Progenitor cell of endocrine pancreas (in vitro differentiated cells): ENCODE data around the gene RBM19. TPM values are rescaled to one million over a fixed set of nuclear protein-coding genes. Genes with fewer than 3 reads are reported as not detected.

Experiments
- DNase-seq: peaks from one replicate; pipeline ENCODE4 v3.0.0; 2021; ENCODE audit warnings: low spot score; ENCODE audit not compliant: unreplicated experiment
- H3K27ac Mint-ChIP-seq: 2 replicates; pipeline ENCODE4 v1.8.0; 2021; ENCODE audit warnings: mild to moderate bottlenecking, moderate library complexity, mixed read lengths
- H3K27me3 Mint-ChIP-seq: 2 replicates; pipeline ENCODE4 v1.8.0; 2021; ENCODE audit warnings: mixed read lengths
- H3K36me3 Mint-ChIP-seq: 2 replicates; pipeline ENCODE4 v1.8.0; 2022; ENCODE audit warnings: mixed read lengths; ENCODE audit not compliant: insufficient read depth
- H3K4me1 Mint-ChIP-seq: 2 replicates; pipeline ENCODE4 v1.8.0; 2021; ENCODE audit warnings: low read depth, mixed read lengths
- H3K4me3 Mint-ChIP-seq: 2 replicates; pipeline ENCODE4 v1.8.0; 2021; ENCODE audit warnings: low read depth, mild to moderate bottlenecking, moderate library complexity, mixed read lengths
- H3K9me3 Mint-ChIP-seq: 2 replicates; pipeline ENCODE4 v1.8.0; 2021; ENCODE audit warnings: low read depth, mixed read lengths
- CTCF ChIP-seq: fragments of 200-600 bp; sonication (generic); IDR thresholded peaks from one replicate; pipeline ENCODE4 v1.5.0; 2021; ENCODE audit warnings: antibody characterized with exemption, mild to moderate bottlenecking; ENCODE audit not compliant: unreplicated experiment
- total RNA-seq: library from RNA; stranded (reverse); gene quantifications from 2 replicates; pipeline ENCODE4 v1.2.1, GENCODE V29; 2021

The RBM19 gene
- total RNA-seq, 1 donor from 2014 or later: 39.4 TPM

- TF ChIP-seq CTCF: no peak
- peaks cover 5% of the 10 kb centered on the region for H3K36me3 Mint-ChIP-seq
- no peaks in the 10 kb centered on the region for H3K27me3 Mint-ChIP-seq
- H3K4me1 Mint-ChIP-seq: peaks cover 25% of the 10 kb centered on the region
- DNase-seq: no peak
- no peak overlapping the region for H3K4me3 Mint-ChIP-seq
- no peak overlapping the region for H3K27ac Mint-ChIP-seq
- H3K9me3 Mint-ChIP-seq: no peaks in the 10 kb centered on the region
Observed at GRCh38 chr12:113894697-113895096, 71.4 kb downstream of the RBM19 start.

DNA sequence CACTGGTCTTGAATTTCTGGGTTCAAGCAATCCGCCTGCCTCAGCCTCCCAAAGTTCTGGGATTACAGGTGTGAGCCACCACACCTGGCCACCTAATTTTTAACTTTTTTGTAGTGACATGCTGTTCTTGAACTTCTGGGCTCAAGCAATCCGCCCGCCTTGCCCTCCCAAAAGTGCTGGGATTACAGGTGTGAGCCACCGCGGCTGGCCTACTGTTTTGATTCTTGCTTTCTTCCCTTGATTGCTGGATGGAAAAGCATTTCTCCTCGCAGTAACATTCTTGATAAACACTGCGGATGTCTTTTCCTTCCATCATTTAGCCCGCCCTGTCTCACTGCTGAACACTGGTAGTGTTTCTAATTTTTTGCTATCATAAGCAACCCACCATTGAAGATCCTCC lies 72.9 kb downstream of the RBM19 start:
- Mint-ChIP-seq H3K4me1 (peaks cover 23% of the 10 kb centered on the region), H3K27me3 (no peaks in the 10 kb centered on the region), H3K27ac (no peak overlapping the region), H3K36me3 (peaks cover 5% of the 10 kb centered on the region), H3K4me3 (no peak overlapping the region), H3K9me3 (no peaks in the 10 kb centered on the region)
- no peak for TF ChIP-seq CTCF
- no peak for DNase-seq

- Mint-ChIP-seq H3K4me3 (no peak overlapping the region), H3K4me1 (peaks cover 21% of the 10 kb centered on the region), H3K36me3 (peaks cover 5% of the 10 kb centered on the region), H3K9me3 (no peaks in the 10 kb centered on the region), H3K27me3 (no peaks in the 10 kb centered on the region), H3K27ac (no peak overlapping the region)
- no peak for TF ChIP-seq CTCF
- no peak for DNase-seq
Observed at GRCh38 chr12:113892556-113892955, 73.6 kb downstream of the RBM19 start.

- H3K27ac Mint-ChIP-seq: no peak overlapping the region
- H3K27me3 Mint-ChIP-seq: no peaks in the 10 kb centered on the region
- TF ChIP-seq CTCF: no peak
- no peaks in the 10 kb centered on the region for H3K9me3 Mint-ChIP-seq
- DNase-seq: no peak
- H3K4me1 Mint-ChIP-seq: peaks cover 21% of the 10 kb centered on the region
- peaks cover 5% of the 10 kb centered on the region for H3K36me3 Mint-ChIP-seq
- H3K4me3 Mint-ChIP-seq: no peak overlapping the region
Observed at GRCh38 chr12:113891739-113892520, 74.2 kb downstream of the RBM19 start.

DNA sequence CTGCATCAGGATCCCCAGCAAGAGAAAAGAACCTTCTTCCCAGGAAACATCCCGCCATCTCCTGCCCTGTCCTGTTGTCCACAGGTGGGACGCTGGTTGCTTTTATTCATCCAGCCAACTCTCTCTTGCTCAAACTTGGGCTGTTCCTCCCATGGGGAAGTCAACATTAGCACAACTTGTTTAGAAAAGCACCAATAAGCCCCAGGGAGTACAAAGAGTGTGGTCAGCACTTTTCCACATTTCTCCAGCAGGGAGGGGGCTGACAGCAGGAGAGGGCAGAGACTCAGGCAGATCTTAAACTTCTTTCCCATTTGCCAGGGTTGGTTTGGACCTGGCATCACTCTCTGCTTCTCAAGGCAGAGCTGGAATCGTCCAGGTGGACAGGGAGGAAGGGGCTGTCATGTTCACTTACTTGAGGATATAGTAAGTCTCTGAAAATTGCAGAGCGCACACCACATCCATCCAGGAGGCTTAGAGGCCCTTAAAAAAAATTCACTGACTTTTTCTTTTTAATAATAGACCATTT lies 74.9 kb downstream of the RBM19 start:
- H3K9me3 Mint-ChIP-seq: no peaks in the 10 kb centered on the region
- peaks cover 4% of the 10 kb centered on the region for H3K36me3 Mint-ChIP-seq
- H3K27me3 Mint-ChIP-seq: no peaks in the 10 kb centered on the region
- H3K4me1 Mint-ChIP-seq: peaks cover 19% of the 10 kb centered on the region
- H3K27ac Mint-ChIP-seq: no peak overlapping the region
- DNase-seq: no peak
- H3K4me3 Mint-ChIP-seq: no peak overlapping the region
- TF ChIP-seq CTCF: no peak
